SU-DHL-6 (cell line): Measurements from ENCODE around the gene CLVS2.

Source experiments
- H2AFZ ChIP-seq: fragments of 200-600 bp; sonication (generic); 2 replicates; pipeline ENCODE4 v1.6.1; 2014; ENCODE audit warnings: low read depth, mild to moderate bottlenecking, moderate library complexity, mixed read lengths, antibody characterized with exemption, low read length; ENCODE audit not compliant: severe bottlenecking
- H3F3A ChIP-seq: fragments of 200-600 bp; shearing (Covaris generic); 2 replicates; pipeline ENCODE4 v1.6.0; 2016; ENCODE audit warnings: antibody characterized with exemption, mild to moderate bottlenecking; ENCODE audit not compliant: insufficient read depth
- H3K27ac ChIP-seq: fragments of 200-600 bp; sonication (generic); 2 replicates; pipeline ENCODE4 v1.5.1; 2016; ENCODE audit warnings: low read depth, mild to moderate bottlenecking, low read length, moderate library complexity, mixed read lengths
- H3K27me3 ChIP-seq: fragments of 200-600 bp; sonication (generic), shearing (Covaris generic); 2 replicates; pipeline ENCODE4 v1.6.0; 2014; ENCODE audit warnings: mild to moderate bottlenecking, low read length
- H3K36me3 ChIP-seq: fragments of 200-600 bp; sonication (generic); 2 replicates; pipeline ENCODE4 v1.6.1; 2014; ENCODE audit warnings: mild to moderate bottlenecking, low read length, mixed read lengths
- H3K4me2 ChIP-seq: fragments of 300-600, 200-600 bp; shearing (Covaris generic), sonication (generic); 2 replicates; pipeline ENCODE4 v1.6.0; 2014; ENCODE audit warnings: low read length, low read depth, mild to moderate bottlenecking; ENCODE audit not compliant: poor library complexity, severe bottlenecking
- H3K4me3 ChIP-seq: fragments of 200-600 bp; sonication (generic); 2 replicates; pipeline ENCODE4 v1.5.1; 2014; ENCODE audit warnings: antibody characterized with exemption, low read length, mild to moderate bottlenecking, mixed read lengths; ENCODE audit not compliant: insufficient read depth, poor library complexity, severe bottlenecking
- H3K79me2 ChIP-seq: fragments of 200-600 bp; sonication (generic); 2 replicates; pipeline ENCODE4 v1.6.1; 2014; ENCODE audit warnings: mild to moderate bottlenecking, low read length, moderate library complexity; ENCODE audit not compliant: insufficient read depth
- H3K9ac ChIP-seq: fragments of 200-600 bp; sonication (generic); 2 replicates; pipeline ENCODE4 v1.7.0; 2014; ENCODE audit warnings: mild to moderate bottlenecking, low read length
- H3K9me2 ChIP-seq: fragments of 200-600 bp; sonication (generic); replicated peaks from 2 replicates; pipeline ENCODE4 v1.6.1; 2014; ENCODE audit warnings: low read length; ENCODE audit not compliant: insufficient read depth
- H3K9me3 ChIP-seq: fragments of 200-600 bp; sonication (generic); 2 replicates; pipeline ENCODE4 v1.6.1; 2014; ENCODE audit warnings: low read length, mixed read lengths; ENCODE audit not compliant: insufficient read depth
- H4K20me1 ChIP-seq: fragments of 200-600 bp; sonication (generic); 2 replicates; pipeline ENCODE4 v1.6.1; 2014; ENCODE audit warnings: low read depth, mild to moderate bottlenecking, antibody characterized with exemption, low read length, moderate library complexity, mixed read lengths
- EZH2phosphoT487 ChIP-seq: fragments of 200-600 bp; sonication (generic), shearing (Covaris generic); conservative IDR thresholded peaks from 2 replicates; pipeline ENCODE4 v1.6.1; 2018; ENCODE audit warnings: mild to moderate bottlenecking, antibody characterized with exemption, low read length, moderate library complexity, mixed read lengths
- TF ChIP-seq, protein P1 (sequence below): fragments of 200-600 bp; sonication (generic); IDR thresholded peaks from one replicate; pipeline ENCODE4 v1.5.1; 2017; ENCODE audit warnings: antibody characterized with exemption, mild to moderate bottlenecking, low read length, moderate library complexity; ENCODE audit not compliant: insufficient read depth, poor library complexity, severe bottlenecking

The CLVS2 gene

GRCh38 chr6:123117145-123117908, 121.3 kb downstream of the CLVS2 start:
- Histone ChIP-seq H3K36me3 (no peaks in the 10 kb centered on the region), H3K27me3 (no peaks in the 10 kb centered on the region), H3K9ac (no peak overlapping the region)

DNA sequence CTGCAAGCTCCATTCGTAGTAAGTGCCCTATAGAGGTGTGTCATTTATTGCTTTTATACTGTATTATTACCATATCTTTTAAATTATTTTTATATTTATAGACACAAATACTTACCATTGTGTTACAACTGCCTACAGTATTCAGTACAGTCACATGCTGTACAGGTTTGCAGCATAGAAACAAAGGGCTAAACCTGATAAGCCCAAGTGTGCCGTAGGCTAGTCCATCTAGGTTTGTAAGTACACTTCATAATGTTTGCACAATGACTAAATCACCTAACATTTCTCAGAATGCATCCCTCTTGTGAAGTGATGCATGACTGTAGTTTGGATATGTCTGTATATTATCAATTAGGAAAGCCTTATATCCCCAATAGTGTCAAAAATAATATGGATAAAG, 122.8 kb downstream of the CLVS2 start:
- H3K79me2 ChIP-seq = no peaks in the 10 kb centered on the region
- no peak overlapping the region for H2AFZ ChIP-seq
- H3K27ac ChIP-seq = no peak overlapping the region
- H3K27me3 ChIP-seq = no peaks in the 10 kb centered on the region
- H3K4me3 ChIP-seq = no peak overlapping the region
- no peaks in the 10 kb centered on the region for H4K20me1 ChIP-seq
- H3K9me3 ChIP-seq = no peaks in the 10 kb centered on the region
- TF ChIP-seq, protein P1, sequence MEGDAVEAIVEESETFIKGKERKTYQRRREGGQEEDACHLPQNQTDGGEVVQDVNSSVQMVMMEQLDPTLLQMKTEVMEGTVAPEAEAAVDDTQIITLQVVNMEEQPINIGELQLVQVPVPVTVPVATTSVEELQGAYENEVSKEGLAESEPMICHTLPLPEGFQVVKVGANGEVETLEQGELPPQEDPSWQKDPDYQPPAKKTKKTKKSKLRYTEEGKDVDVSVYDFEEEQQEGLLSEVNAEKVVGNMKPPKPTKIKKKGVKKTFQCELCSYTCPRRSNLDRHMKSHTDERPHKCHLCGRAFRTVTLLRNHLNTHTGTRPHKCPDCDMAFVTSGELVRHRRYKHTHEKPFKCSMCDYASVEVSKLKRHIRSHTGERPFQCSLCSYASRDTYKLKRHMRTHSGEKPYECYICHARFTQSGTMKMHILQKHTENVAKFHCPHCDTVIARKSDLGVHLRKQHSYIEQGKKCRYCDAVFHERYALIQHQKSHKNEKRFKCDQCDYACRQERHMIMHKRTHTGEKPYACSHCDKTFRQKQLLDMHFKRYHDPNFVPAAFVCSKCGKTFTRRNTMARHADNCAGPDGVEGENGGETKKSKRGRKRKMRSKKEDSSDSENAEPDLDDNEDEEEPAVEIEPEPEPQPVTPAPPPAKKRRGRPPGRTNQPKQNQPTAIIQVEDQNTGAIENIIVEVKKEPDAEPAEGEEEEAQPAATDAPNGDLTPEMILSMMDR = no peak
- TF ChIP-seq EZH2phosphoT487 = no peak
- H3K9ac ChIP-seq = no peak overlapping the region
- no peaks in the 10 kb centered on the region for H3F3A ChIP-seq
- no peak overlapping the region for H3K4me2 ChIP-seq
- H3K36me3 ChIP-seq = no peaks in the 10 kb centered on the region
- H3K9me2 ChIP-seq = no peaks in the 10 kb centered on the region

More at GRCh38 chr6:123117145-123117908, 121.3 kb downstream of the CLVS2 start:
- Histone ChIP-seq H3K27ac (no peak overlapping the region), H3K79me2 (no peaks in the 10 kb centered on the region), H3K9me2 (no peaks in the 10 kb centered on the region), H3K9me3 (no peaks in the 10 kb centered on the region), H2AFZ (no peak overlapping the region), H3K4me3 (no peak overlapping the region), H3F3A (no peaks in the 10 kb centered on the region), H4K20me1 (no peaks in the 10 kb centered on the region), H3K4me2 (no peak overlapping the region)
- TF ChIP-seq EZH2phosphoT487 = no peak
- TF ChIP-seq, protein P1 = no peak
